GM19455 (cell line): Measurements from ENCODE around the gene ANKMY1.
"Not testable (repeated sequence)": the region's sequence is repeated elsewhere in the genome, so short reads cannot be mapped to it uniquely, and the experiment has no call there.

ENCODE experiments used
- ATAC-seq: cut with Tn5 transposase; IDR thresholded peaks from one replicate; pipeline ENCODE4 v1.9.1; 2021; ENCODE audit not compliant: unreplicated experiment

ANKMY1 gene

DNA sequence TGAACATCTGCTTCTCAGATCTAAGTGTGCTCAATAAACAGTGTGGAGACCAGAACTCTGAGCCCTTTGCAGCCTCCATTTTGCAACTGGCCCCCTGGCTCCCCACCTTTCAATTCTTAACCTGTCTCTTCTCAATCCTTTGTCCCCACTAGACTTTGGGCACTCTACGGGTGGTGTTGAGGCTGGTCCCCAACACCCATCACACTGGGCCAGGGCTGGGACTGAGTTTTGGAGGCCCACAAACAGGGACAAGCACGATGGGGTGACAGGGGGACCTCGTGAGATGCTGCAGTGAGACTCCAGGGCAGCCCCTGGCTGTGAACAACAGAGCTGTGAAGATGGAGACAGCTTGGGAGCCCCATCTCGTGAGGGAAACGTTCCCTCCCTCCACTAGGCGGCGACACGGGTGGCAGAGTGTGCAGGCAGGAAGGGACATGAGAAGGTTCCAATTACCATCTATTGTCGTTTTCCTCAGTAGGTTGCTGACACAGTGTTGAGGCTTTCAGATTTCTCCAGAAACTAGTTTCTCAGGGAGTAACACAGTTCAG lies 1.2 kb downstream of the ANKMY1 start:
- no peak for ATAC-seq

DNA sequence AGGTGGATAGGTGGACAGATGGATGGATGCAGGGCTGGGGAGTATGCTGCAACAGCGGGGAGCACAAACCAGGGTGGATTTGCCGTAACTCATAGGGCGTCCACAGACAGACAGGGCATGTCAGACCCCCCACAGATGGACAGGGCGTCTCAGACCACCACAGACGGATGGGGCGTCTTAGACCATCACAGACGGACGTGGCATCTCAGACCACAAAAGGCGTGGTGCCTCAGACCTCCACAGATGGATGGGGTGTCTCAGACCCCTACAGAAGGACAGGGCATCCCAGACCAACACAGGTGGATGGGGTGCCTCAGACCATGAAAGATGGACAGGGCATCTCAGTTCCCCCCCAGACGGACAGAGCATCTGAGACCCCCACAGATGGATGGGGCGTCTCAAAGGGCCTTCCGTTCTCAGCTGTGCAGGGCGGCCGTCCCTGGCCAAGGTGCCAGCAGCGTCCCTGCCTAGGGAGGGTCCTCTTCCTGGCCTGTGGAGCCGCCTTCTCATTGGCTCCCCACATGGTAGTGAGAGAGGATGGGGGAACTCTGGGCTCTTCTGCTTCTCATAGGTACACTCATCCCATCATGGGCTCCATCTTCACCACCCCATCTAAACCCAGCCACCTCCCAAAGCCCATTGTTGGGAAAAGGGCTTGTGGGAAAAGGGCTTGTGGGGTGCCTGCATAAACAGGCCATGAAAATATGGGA lies 2.1 kb downstream of the ANKMY1 start:
- no peak for ATAC-seq

DNA sequence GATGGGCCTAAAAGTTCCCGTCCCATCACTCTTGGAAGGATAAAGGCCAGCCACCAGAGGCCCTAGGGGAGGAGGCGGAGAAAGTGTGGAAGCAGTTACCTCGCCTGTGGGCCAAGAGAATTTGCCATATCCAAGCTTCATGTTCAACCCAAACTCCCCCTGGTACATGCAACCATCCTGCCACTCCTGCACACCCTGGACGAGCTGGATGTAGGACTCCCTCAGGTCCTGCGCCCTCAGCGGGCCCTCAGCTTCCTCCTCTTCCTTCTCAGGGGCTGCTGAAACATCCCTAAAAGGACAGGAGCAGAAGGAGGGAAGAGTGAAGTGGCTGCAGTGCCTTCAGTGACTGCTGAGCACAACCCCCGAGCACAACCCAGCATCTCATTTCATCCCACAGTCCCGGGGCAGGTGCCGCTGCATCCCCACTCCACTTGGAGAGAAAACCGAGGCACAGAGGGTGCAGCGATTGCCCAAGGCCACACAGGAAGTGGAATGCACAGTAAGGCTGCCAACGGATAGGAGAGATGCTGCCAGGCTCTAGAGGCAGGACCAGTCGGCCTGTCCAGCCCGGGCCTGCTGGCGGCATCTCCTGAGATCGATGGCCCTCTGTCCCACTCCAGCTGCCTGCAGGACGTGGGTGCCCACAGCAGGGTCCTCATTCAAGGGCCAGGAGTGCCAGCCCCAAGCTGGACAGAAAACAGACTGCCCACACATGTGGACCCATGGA lies 2.9 kb downstream of the ANKMY1 start:
- ATAC-seq = no peak

DNA sequence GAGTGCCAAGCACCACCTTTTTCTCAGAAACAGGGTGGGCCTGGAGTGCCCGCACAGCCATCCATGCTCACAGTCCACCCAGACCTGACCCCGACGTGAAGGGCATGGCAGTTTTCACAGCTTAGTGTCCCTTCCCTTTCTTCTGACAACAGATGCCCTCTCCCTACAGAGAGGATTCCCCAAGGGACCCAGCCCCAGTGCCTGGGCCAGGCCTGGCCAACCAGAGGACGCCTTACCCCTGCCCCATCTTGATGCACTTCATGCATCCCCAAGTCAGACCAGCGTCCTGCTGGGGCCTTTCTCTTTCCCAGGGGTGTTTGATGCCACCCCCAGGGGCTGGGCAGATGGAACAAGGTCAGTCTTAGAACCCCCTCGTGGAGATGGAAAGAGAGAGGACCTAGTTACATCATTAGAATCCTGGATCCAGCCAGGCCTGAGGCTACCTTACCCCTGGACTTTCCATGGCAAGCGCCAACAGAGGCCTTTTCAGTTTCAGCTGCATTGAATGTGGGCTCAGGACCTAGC lies 3.8 kb downstream of the ANKMY1 start:
- ATAC-seq = no peak

DNA sequence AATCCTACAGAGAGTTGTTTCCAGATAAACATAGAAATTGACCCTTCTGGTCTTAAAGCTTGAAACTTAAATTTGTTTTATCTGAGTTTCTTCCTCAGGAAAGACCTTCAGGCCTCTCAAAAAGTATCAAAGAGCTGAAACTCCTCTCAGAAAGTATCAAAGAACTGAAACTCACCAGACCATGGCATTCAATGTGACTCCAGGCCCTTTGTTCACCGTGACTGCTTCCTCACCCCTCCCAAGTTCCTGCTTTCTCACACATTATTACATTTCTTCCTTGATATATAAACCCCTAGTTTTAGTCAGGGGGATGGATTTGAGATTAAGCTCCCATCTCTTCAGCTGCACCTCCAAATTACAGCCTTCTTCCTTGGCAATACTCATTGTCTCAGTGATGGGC lies 6.0 kb downstream of the ANKMY1 start:
- ATAC-seq = no peak

DNA sequence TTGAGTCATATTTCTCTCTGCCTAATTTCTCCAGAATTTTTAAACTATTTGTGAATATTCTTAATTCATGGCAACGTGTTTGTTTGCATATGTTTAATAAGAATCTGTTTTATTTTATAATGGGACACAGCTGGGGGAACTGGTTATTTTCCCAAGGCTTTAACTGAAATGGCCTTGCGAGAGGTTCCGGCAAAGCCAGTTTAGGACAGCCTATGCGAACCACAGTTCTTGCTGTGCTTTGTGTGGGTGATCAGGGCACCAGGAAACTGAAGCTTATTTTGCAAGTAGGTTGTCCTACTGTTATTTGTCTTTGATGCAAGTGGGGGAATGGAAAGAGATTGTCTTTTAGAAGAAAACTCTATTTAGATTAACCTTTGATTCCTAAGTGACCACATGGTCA lies 6.5 kb downstream of the ANKMY1 start:
- no peak for ATAC-seq

DNA sequence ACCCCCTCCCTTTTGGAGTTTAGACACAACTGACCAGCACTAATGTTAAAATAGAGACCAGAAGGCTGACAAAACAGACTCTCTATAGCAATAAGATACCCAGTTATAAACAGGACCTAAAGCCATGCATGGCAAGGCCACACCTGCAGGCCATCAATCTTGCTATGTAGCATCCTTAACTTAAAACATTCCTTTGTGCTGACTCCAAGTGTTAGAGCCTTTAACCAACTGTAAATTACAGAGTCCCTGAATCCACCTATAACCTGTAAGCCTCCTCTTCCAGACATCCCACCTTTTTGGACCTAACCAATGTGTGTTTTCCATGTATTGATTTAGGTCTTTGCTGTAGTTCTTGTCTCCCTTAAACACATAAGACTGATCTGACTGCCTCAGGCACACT lies 17.9 kb downstream of the ANKMY1 start:
- ATAC-seq = no peak

DNA sequence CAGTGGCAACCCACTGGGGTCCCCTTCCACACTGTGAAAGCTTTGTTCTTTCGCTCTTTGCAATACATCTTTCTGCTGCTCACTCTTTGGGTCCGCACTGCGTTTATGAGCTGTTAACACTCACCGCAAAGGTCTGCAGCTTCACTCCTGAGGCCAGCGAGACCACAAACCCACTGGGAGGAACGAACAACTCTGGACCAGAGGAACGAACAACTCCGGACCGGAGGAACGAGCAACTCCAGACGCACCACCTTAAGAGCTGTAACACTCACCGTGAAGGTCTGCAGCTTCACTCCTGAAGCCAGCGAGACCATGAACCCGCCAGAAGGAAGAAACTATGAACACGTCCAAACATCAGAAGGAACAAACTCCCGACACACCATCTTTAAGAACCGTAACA lies 18.7 kb downstream of the ANKMY1 start:
- ATAC-seq = not testable (repeated sequence)

DNA sequence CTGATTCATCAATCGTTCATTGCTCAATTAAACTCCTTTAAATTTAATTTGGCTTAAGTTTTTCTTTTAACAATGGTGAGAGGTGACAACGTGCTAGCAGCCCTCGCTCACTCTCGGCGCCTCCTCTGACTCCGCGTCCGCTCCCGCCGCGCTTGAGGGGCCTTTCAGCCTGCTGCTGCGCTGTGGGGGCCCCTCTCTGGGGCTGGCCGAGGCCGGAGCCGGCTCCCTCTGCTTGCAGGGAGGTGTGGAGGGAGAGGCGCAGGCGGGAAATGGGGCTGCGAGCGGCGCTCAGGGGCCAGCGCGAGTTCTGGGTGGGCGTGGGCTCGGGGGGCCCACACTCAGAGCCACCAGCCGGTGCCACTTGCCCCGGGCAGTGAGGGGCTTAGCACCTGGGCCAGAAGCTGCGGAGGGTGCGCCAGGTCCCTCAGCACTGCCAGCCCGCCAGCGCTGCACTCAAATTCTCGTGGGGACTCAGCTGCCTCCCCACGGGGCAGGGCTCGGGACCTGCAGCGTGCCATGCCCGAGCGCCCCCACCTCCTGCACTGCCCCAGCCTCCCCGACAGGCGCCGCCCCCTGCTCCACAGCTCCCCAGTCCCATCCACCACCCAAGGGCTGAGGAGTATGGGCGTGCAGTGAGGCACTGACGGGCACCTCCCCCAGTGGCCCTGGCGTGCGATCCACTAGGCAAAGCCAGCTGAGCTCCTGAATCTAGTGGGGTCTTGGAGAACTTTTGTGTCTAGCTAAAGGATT lies 19.6 kb downstream of the ANKMY1 start:
- ATAC-seq = no peak

DNA sequence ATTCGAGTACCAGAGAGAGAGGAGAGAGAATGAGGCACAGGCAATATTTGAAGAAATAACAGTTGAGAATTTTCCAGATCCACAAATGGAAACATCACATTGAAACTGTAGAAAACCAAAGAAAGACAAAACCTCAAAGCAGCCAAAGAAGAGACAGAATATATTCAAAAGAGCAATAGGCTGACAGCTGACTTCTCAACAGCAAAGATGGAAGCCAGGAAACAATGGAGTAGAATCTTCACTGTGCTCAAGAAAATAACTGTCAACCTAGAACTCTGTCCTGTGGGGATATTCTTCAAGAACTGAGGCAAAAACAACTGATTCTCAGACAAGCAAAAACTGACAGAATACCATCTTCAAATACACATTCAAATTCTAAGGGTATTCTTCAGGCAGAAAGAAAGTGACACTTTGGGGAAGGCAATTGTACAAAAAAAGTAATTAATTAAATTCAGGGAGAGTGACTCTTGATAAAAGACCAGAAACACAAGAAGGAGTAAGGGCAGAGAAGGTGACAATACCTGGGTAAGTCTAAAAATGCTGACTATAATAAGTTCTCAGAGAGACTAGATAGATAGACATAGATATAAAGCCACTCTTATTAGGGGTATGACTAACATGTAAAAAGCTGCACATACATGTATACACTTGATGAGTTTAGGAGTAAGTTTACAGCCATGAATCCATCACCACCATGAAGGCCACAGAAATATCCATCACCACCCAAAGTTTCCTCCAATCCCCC lies 25.6 kb downstream of the ANKMY1 start:
- ATAC-seq = no peak

DNA sequence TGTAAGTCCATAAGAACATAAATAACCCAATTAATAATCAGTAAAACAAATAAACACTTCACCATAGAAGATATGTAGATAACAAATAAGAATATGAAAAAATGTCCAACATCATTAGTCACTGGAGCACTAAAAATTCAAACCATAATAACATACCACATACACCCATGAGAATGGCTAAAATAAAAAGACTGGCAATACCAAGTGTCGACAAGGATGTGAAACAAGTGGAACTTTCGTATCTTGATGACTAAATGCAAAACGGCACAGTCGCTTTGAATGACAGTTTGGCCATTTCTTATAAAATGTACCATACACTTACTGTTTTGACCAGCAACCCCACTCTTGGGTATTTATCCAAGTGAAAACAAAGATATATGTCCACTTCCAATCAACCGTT lies 26.8 kb downstream of the ANKMY1 start:
- ATAC-seq = no peak

DNA sequence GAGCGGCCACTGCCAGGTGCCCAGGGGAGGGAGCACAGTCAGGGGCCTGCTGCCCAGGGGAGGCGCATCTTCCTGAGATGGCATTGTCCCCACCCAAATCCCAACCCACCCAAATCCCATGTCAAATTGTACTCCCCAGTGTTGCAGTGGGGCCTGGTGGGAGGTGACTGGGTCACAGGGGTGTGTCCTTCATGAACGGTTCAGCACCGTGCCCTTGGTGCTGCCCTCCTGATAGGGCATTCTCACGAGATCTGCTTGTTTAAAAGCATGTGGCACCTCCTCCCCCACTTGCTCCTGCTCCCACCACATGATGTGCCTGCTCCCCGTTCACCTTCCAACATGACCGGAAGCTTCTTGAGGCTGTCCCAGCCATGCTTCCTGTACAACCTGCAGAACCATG lies 27.6 kb downstream of the ANKMY1 start:
- ATAC-seq = no peak

DNA sequence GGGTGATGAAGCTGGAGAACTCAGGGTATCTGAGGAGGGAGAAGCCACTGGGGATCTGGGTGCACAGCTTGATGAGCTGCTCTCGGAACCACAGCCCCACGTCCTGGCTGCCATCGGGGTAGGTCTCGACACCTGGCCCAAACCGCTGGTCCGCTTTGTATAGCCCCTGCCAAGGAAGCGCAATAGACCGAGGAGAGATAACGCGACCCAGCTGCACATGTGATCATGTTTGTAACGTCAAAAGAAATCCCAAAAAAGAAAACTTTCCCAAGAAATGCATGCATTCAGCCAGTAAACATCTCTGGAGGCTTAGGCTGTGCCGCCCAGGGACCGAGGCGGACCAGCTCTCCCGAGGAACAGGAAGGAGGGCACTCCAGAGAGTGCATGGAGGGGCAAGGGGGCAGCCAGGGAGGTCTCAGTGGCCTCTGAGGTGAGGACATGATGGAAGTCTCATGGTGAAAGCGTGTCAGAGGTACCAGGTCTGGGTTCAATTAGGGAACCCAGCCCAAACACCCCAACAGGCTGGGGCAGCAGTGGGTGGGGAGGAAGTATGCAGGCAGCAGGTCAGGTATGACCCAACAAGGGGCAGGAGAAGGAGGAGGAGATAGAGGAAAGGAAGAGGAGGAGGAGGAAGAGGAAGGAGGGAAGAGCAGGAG lies 28.3 kb downstream of the ANKMY1 start:
- ATAC-seq = no peak

DNA sequence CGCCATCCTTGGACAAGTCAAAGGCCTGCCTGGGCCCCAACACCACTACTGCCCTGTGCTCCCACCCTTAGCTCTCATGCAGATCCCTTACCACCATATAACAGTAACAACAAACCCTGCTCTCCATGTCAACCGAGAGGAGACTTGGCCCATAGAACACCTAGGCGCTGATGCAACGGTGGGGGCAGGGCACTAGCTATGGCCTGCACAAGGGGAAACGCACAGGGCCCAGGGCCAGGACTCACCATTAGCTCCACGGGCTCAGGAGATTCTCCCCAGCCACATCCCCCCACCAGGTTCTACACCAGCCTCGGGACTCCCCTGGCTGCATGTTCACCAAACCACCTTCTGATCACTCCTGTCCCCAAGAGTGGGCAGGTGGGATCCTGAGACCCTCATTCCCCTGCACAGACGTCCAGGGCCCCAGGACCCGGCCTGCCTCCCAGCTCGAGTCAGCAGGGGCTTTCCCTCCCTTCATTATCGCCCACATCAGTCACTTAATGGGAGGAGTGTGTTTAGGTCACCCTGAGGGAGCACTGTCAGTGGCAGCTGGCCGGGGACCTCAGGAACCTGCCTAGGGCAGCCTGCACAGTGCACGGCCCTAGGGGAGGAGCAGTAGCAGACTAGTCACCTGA lies 29.3 kb downstream of the ANKMY1 start:
- ATAC-seq = no peak

DNA sequence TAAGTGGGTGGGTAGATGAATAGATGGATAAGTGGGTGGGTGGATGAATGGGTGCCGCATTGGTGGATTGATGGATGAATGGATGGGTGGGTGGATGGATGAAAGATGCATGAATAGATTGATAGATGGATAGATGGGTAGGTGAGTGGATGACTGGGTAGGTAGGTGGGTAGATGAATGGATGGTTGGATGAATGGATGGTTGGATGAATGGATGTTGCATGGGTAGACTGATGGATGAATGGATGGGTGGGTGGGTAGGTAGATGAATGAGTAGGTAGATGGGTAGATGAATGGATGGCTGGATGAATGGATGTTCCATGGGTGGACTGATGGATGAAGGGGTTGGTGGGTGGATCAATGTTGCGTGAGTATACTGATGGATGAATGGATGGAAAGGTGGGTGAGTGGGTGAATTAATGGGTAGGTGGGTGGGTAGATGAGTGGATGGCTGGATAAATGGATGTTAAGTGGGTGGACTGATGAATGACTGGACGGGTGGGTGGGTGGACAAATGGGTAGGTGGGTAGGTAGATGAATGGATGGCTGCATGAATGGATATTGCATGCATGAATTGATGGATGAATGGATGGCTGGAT lies 30.5 kb downstream of the ANKMY1 start:
- no peak for ATAC-seq

DNA sequence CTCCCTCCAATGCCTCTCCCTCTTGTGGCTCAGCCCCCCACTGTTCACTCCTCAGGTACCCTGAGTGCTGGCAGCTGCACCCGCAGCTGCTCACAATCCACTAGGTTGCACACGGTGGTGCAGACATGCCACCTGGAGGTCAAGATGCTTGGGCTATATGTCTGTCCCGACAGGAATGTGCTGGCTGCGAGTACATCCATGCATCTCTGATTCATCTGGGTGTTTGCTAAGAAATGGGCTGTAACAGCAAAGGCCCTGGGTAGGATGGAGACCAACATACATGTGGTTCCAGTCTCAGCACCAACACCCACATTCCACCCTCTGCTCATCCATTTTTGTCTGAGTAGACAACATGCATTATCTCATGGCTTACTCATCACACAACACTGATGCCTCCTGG lies 31.3 kb downstream of the ANKMY1 start:
- no peak for ATAC-seq

DNA sequence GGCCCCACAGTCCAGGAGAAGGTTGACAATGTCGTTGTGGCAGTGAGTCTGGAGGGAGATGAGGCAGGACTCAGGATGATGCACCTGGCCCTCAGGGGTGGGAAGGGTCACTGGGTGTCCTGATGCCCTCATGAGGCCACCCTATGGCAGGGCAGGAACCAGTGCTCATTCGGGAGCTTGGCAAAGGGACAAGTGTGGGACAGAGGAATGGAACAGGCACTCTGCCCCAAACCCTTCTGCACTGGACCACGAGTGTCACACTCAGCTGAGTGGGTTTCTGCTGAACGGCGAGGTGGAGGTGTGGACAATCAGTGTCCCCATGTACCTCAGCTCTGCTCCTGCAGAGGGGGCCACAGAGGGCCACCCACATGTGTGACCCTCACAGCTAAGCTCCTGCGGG lies 32.0 kb downstream of the ANKMY1 start:
- no peak for ATAC-seq

DNA sequence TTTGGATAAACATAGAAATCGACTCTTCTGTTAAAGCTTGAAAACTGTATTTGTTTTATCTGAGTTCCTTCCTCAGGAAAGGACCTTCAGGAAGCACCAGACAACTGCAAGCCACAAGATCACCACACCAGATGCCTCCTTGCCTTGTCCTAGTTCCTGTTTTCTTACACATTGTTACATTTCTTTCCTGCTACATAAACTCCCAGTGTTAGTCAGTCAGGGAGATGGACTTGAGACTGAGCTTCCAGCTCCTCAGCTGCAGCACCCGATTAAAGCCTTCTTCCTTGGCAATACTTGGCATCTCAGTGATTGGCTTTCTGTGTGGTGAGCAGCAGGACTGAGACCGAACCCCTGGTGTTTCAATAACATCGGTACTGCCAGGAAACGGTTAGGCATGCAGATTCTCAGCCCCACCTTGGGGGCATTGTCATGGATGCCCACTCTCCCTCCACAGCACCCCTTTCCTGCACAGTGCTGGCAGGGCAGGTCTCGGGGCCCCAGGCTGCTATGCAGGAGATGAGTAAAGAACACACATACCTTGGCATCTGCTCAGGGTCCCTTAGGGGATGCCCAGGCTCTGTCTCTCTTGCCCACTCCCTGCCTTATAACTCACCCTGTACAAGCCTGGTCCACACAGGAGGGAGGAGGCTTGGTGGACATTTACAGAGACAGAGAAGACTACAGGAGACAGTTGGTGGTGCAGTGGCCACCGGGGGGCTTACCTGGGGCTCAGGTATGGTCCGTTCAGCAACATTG lies 32.6 kb downstream of the ANKMY1 start:
- no peak for ATAC-seq
